K562 (cell line): ENCODE results near the gene ISL1. TPM values are rescaled to one million over a fixed set of nuclear protein-coding genes. Genes with fewer than 3 reads are reported as not detected.

Source experiments
- ATAC-seq: fragments of 200-7000 bp; cut with Tn5 transposase; 3 replicates; pipeline ENCODE4 v1.9.1; 2020; ENCODE audit warnings: moderate library complexity
- BruUV-seq: library from RNA; stranded (reverse); fragments of 400-500 nt; replicated peaks from 2 replicates; lab custom pipeline; 2021; lab: Mats Ljungman, UMichigan
- CTCF ChIA-PET: fragments of 300-600 bp; formaldehyde crosslinking; extraction: SDS; loops from one replicate; lab custom pipeline; 2021; ENCODE audit warnings: low intra/inter-chr PET ratio; lab: Yijun Ruan, JAX
- POLR2A ChIA-PET: fragments of 300-600, 350-650 bp; sonication (Branson Sonifier 250); formaldehyde crosslinking; extraction: SDS; loops from one replicate; lab custom pipeline; 2021; ENCODE audit warnings: antibody characterized with exemption, inconsistent platforms; lab: Yijun Ruan, JAX
- DNase-seq, 4 experiments: peaks; one replicate each; pipeline versions ENCODE4 v3.0.0 to v3.0.0-alpha.2; 2011 to 2018; ENCODE audit warnings: low spot score in 3 of 4, mixed read lengths in 3 of 4; ENCODE audit errors: extremely low read depth in 1 of 4
- FAIRE-seq: peaks from 2 replicates; lab custom pipeline; 2011; peaks lifted over from hg19 to GRCh38; lab: Jason Lieb, UNC
- H2AFZ ChIP-seq: 2 replicates; pipeline ENCODE4 v1.6.0; 2011; ENCODE audit warnings: low read depth, low read length, control low read depth, inconsistent platforms
- H3K27ac ChIP-seq: fragments of 200-600 bp; 3 replicates; pipeline ENCODE4 v1.8.0; 2011; ENCODE audit warnings: low read depth, mild to moderate bottlenecking, control low read depth, inconsistent platforms, low read length, moderate library complexity, mixed read lengths; ENCODE audit errors: extremely low read depth
- H3K27me3 ChIP-seq, 2 experiments: fragments of 300-600 bp in 1 of 2; 2 replicates in 1 of 2; 3 replicates in 1 of 2; pipeline versions ENCODE4 v1.6.0 to v1.8.0; 2011; ENCODE audit warnings: inconsistent platforms in 2 of 2, low read length in 2 of 2, mild to moderate bottlenecking in 1 of 2, mixed read lengths in 1 of 2, moderate library complexity in 1 of 2; ENCODE audit not compliant: control insufficient read depth in 2 of 2, insufficient read depth in 2 of 2
- H3K36me3 ChIP-seq: fragments of 300-600 bp; 3 replicates; pipeline ENCODE4 v1.8.0; 2011; ENCODE audit warnings: mild to moderate bottlenecking, low read length, inconsistent platforms; ENCODE audit not compliant: control insufficient read depth, insufficient read depth
- H3K4me1 ChIP-seq, 2 experiments: fragments of 200-600 bp in 1 of 2; replicated peaks in 1 of 2; 2 replicates in 1 of 2; 3 replicates in 1 of 2; pipeline versions ENCODE4 v1.5.1 to v1.8.0; 2011; ENCODE audit warnings: inconsistent platforms in 2 of 2, low read length in 2 of 2, mild to moderate bottlenecking in 1 of 2, mixed read lengths in 1 of 2, moderate library complexity in 1 of 2; ENCODE audit not compliant: control insufficient read depth in 2 of 2, insufficient read depth in 2 of 2
- H3K4me2 ChIP-seq: 2 replicates; pipeline ENCODE4 v1.6.1; 2011; ENCODE audit warnings: low read length, control low read depth, inconsistent platforms, mixed read lengths; ENCODE audit not compliant: insufficient read depth
- H3K4me3 ChIP-seq: fragments of 200-600 bp; sonication (generic), shearing (Covaris generic); 2 replicates; pipeline ENCODE4 v1.5.1; 2016; ENCODE audit warnings: control low read depth, inconsistent platforms
- H3K79me2 ChIP-seq: fragments of 200-600 bp; 3 replicates; pipeline ENCODE4 v1.8.0; 2011; ENCODE audit warnings: low read length, inconsistent platforms; ENCODE audit not compliant: control insufficient read depth, insufficient read depth
- H3K9ac ChIP-seq, 2 experiments: 2 replicates each; pipeline versions ENCODE4 v1.6.0 to v1.6.1; 2011; ENCODE audit warnings: low read depth in 2 of 2, low read length in 2 of 2, control low read depth in 1 of 2, inconsistent platforms in 1 of 2, mild to moderate bottlenecking in 1 of 2, mixed read lengths in 1 of 2; ENCODE audit not compliant: insufficient read depth in 1 of 2
- H3K9me1 ChIP-seq: one replicate; pipeline ENCODE4 v1.6.0; 2011; ENCODE audit warnings: inconsistent platforms, mild to moderate bottlenecking, low read length, moderate library complexity; ENCODE audit not compliant: control insufficient read depth, insufficient read depth
- H3K9me3 ChIP-seq: replicated peaks from 2 replicates; pipeline ENCODE4 v1.5.1; 2011; ENCODE audit warnings: low read depth, low read length, inconsistent platforms; ENCODE audit not compliant: control insufficient read depth, insufficient read depth
- H4K20me1 ChIP-seq: replicated peaks from 2 replicates; pipeline ENCODE4 v1.6.1; 2011; ENCODE audit warnings: low read length, inconsistent platforms, mixed read lengths; ENCODE audit not compliant: control insufficient read depth, insufficient read depth
- CBFA2T2 ChIP-seq: fragments of 450-650 bp; conservative IDR thresholded peaks from 2 replicates; pipeline ENCODE4 v1.6.1; 2017; ENCODE audit warnings: mild to moderate bottlenecking
- RAD51 ChIP-seq: fragments of 450-650 bp; IDR thresholded peaks from 2 replicates; pipeline ENCODE4 v1.7.1; 2016; ENCODE audit warnings: low read depth, mild to moderate bottlenecking, borderline replicate concordance
- ZNF197 ChIP-seq: fragments of 200-800 bp; sonication (Bioruptor generic); IDR thresholded peaks from 2 replicates; pipeline ENCODE4 v1.6.1; 2016; ENCODE audit warnings: low read depth, missing genetic modification characterization, missing compliant biosample characterization
- ZNF766 ChIP-seq: fragments of 200-800 bp; sonication (Bioruptor generic); conservative IDR thresholded peaks from 2 replicates; pipeline ENCODE4 v1.6.1; 2016; ENCODE audit warnings: missing genetic modification characterization, missing compliant biosample characterization
- WGBS: fragments of 100-300 bp; shearing (Covaris generic); methylation state at CpG from one replicate; pipeline ENCODE4 v1.1.6; 2016; ENCODE audit warnings: low coverage, mixed read lengths; ENCODE audit not compliant: insufficient coverage; ENCODE audit errors: missing lambda C conversion rate; 5-methylcytosine and 5-hydroxymethylcytosine counted together
- in situ Hi-C: fragments of 300-500 bp; cut with MboI; formaldehyde crosslinking; loops from 4 replicates; pipeline ENCODE4 v1.15.0; 2018; ENCODE audit warnings: inconsistent platforms, mixed read lengths
- intact Hi-C: fragments of 100-400 bp; cut with micrococcal nuclease; formaldehyde crosslinking; loops from 2 replicates; pipeline ENCODE4 v1.14.2; 2022
- polyA plus RNA-seq, 8 experiments: library from polyadenylated mRNA; depleted of rRNA in 4 of 8; stranded (reverse) in 5 of 8; unstranded in 3 of 8; fragments of >200 nt; fragmentation: Nextera tagmentation in 2 of 8; fragmentation: Illumina TruSeq in 1 of 8; extraction: Ambion mirVana in 2 of 8; extraction: Trizol in 1 of 8; gene quantifications; 2 replicates each; pipeline versions ENCODE4 v1.2.1 to v1.2.3, GENCODE V29; 2011 to 2014; ENCODE audit warnings: inconsistent platforms in 1 of 8, missing spikeins in 1 of 8
- total RNA-seq, 7 experiments: library from RNA; depleted of rRNA in 6 of 7; stranded (reverse); fragments of >200 nt in 6 of 7; fragmentation: Illumina TruSeq in 2 of 7; extraction: Trizol in 2 of 7; gene quantifications; 2 replicates each; pipeline versions ENCODE4 v1.2.1 to v1.2.3, GENCODE V29; 2011 to 2021; ENCODE audit warnings: low replicate concordance in 1 of 7
- TF ChIP-seq, protein P1 (sequence below): fragments of 450-650 bp; formaldehyde crosslinking; IDR thresholded peaks from 2 replicates; pipeline ENCODE4 v1.4.0; 2020; ENCODE audit warnings: mild to moderate bottlenecking, mixed read lengths

The ISL1 gene
- total and polyA plus RNA-seq, 9 of the 15 experiments (the other 6 are each of a cell fraction or from before 2014, with no cell fraction given) = not detected

DNA sequence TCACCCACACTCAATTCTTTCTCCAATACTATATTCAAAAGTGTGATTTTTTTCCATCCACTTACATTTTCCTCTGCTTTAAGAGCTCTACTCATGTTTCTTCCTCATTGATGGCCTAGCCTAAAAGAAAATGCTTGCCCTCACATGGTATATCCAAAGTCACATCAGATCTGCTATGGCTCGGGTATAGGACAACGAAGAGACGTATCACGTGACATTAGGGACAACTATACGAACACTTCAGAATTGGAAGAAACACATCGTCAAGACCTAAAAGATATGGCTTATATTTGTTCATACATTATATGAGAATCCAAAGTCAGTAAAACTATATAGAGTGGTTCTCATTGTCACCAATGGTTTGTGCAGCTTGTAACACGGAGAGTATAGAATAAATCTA, 8.2 kb upstream of the ISL1 start:
- H3K79me2 ChIP-seq = no peaks in the 10 kb centered on the region
- no peak overlapping the region for H3K4me3 ChIP-seq
- H3K9ac ChIP-seq = no peak overlapping the region
- ChIA-PET CTCF (no interaction called here), POLR2A (no interaction called here)
- H3K27me3 ChIP-seq = peaks cover 5 to 9% of the 10 kb centered on the region in 2 experiments; a peak in 3 of 5 replicates
- no peak overlapping the region for H2AFZ ChIP-seq
- in situ Hi-C loops = loop anchor here (25.0 kb wide), 1 partner anchor 1287 kb away; no protein-coding TSS in a partner anchor
- H3K9me1 ChIP-seq = no peaks in the 10 kb centered on the region
- no peaks in the 10 kb centered on the region for H3K36me3 ChIP-seq
- no peaks in the 10 kb centered on the region for H3K9me3 ChIP-seq
- no TSS peak for BruUV-seq
- no peak overlapping the region for H3K27ac ChIP-seq
- intact Hi-C loops = no loop called here
- 2% methylated on average over 7 of the region's 7 CpGs for WGBS
- ATAC-seq = no peak
- no peak for TF ChIP-seq ZNF766
- no peak for TF ChIP-seq ZNF197 (CRISPR knock-in tag)
- TF ChIP-seq, protein P1, sequence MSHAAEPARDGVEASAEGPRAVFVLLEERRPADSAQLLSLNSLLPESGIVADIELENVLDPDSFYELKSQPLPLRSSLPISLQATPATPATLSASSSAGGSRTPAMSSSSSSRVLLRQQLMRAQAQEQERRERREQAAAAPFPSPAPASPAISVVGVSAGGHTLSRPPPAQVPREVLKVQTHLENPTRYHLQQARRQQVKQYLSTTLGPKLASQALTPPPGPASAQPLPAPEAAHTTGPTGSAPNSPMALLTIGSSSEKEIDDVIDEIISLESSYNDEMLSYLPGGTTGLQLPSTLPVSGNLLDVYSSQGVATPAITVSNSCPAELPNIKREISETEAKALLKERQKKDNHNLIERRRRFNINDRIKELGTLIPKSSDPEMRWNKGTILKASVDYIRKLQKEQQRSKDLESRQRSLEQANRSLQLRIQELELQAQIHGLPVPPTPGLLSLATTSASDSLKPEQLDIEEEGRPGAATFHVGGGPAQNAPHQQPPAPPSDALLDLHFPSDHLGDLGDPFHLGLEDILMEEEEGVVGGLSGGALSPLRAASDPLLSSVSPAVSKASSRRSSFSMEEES (CRISPR knock-in tag) = peak; percentile 93
- peak; percentile 18; the same call in 1 of the 2 replicates for TF ChIP-seq CBFA2T2
- TF ChIP-seq RAD51 = peak; percentile 54
- no peaks in the 10 kb centered on the region for H3K4me1 ChIP-seq
- no peak for DNase-seq
- no peaks in the 10 kb centered on the region for H4K20me1 ChIP-seq
- no peak for FAIRE-seq
- H3K4me2 ChIP-seq = no peak overlapping the region
